Kasumi-1 (cell line): ENCODE measurements around the gene SQSTM1.
A peak's percentile ranks its signal among the peaks of the same experiment; 100 is the strongest.

Source experiments
- DNase-seq, 2 experiments: peaks; one replicate each; lab custom pipeline; 2025; lab: John Stamatoyannopoulos, UW

Gene SQSTM1

DNA sequence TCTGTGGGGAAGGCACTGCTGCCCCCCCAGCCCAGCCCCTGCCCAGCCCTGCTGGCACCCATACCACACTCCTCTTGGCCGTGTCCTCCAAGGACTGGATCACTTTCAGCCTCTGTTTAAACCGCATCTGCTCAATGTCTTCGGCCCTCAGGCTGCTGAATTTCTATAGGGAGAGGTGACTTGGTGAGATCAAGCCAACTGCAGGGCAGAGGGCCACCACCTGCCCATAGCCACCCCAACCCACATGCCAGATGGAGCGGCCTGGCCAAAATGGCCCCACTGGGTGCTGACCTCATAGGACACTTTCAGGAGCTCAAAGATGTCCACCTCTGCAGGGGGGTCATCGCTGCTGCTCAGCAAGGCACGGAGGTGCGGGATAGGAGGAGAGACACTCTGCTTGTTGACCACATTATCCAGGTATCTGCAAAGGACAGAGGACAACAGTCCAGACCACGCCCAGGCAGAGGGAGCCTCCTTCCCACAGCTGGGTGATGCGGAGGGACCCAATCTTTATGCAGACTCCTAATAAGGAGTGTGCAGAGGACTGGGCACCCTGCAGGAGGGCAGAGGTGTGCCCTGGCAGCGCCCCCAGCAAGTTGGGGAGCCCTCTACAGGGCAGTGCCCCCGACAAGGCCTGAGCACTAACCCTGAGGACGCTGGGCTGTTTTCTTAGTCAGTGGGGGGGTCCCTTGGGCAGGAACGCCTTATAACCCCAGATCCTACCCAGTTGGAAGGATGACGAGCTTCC is 52.3 kb downstream of the SQSTM1 start:
- DNase-seq, result no peak

DNA sequence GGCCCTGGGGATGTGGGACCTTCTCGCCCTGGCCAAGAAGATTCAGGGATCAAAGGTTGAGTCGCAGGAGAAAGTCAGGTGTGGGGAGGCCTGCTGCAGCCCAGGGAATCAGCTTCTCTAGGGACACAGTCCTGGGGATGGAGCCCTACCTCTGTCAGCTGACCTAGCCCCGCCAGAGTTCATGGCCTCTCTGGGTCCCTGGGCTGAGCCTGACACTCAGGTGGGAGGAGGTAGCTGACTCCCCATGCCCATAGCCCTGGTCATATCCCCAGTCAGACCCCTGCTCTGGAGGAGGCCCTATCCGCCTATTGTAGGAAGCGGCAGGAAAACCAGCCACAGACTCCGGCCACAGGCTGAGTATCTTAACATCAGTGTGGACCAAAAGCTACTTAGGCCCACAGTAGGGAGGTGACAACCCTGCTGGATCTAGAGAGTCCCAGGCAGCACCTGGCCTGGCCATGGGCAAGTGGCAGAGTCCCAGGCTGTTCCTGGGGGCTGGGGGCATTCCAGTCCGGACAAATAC is 52.9 kb downstream of the SQSTM1 start:
- DNase-seq, result no peak

DNA sequence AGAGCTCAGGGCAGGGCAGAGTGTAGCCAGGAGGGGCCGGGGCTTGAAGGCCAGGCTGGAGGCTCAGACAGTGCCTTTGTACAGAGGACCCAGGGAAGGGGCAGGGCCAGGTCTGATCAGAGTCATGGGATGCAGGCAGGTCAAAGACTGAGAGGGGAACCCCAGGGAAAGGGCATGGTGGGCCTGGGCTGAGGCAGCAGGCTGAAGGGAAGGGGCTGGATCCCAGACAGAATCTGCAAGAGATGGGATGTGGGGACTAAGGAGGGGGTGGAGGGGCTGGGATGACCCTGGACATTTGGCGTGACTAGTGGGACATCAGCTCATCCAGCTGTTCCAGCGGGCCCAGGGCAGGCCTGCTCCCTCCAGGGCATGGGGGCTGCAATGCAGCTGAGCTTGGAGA is 53.4 kb downstream of the SQSTM1 start:
- no peak for DNase-seq

DNA sequence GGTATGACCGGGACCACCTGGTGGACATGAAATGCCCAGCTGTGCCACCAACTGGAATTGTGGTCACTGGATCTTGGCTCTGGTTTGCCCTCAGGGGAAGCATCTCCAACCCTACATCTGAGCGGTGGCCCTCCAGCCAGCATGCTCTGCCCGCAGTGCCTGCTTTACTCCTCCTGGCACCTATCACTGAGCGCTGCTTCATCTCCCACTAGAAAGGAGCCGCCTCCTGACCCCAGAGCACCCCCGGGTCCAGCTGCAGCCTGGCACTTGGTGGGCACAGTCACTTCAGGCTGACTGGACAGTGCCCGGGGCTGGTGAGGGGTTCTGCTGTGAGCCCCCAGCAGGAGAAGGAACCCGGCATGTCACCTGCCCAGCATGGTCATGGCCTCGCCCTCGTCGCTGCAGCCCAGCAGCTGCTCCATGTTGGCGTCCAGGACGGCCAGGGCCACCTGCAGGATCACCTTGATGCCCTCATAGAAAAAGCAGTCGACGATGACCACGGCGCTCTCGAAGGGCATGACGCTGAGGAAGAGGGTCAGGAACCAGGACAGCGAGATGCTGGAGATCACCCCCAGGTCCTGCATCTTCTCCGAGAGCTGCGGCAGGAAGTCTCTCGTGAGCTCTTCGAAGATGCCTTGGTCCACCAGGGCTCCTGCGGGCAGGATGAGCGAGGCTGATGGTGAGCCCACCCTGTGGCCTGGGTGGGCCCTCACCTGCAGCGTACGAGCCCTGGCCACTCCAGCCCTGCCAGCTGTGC is 54.0 kb downstream of the SQSTM1 start:
- no peak for DNase-seq

DNA sequence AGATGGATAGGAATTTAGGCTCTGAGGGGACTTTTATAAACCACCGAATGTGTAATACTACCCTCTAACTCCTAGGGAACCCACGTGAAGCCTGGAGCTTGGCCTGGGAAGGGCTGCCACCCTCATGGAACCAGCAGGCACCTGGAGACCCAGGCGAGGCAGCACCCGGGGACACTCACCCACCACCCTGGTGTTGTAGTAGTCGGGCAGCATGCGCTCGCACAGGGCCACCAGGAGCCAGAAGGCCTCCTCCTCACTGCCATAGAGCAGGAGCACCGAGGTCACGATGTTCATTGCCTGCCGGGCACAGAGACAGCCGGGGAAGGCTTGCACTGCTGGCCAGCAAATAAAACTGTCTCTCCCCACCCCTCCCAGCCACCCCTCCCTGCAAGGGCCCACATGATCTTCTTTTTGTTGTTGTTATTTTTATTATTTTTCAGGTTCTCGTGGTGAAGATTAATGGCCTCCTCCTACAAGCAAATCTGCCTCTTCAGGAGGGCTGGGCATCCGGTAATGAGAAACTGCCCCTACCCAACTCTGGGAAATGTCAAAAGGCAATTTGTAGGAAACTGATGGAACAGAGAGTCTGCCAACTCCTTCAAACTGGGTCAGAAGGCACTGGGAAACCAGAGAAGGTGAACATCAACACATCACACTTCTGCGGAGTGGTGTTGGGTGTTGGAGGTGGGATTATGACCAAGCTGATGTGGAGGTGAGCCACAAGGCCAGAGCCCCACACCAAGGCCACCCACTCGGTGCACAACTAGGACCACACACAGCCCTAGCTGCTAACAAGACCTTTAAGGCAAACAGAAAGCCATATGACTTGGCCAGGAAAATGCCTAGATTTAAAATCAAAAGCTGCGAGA is 55.3 kb downstream of the SQSTM1 start:
- DNase-seq, result no peak

DNA sequence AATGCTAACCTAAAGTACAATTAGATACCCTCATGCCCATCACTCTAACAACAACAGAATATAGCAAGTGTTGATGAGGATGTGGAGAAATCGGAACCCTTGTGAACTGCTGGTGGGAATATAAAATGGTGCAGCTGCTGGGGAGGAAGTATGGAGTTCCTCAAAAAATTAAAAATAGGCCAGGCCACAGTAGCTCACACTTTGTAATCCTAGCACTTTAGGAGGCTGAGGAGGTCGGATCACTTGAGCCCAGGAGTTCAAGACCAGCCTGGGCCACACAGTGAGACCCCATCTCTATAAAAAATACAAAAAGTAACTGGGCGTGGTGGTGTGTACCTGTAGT is 55.9 kb downstream of the SQSTM1 start:
- DNase-seq, result peak; percentile 6 to 36

DNA sequence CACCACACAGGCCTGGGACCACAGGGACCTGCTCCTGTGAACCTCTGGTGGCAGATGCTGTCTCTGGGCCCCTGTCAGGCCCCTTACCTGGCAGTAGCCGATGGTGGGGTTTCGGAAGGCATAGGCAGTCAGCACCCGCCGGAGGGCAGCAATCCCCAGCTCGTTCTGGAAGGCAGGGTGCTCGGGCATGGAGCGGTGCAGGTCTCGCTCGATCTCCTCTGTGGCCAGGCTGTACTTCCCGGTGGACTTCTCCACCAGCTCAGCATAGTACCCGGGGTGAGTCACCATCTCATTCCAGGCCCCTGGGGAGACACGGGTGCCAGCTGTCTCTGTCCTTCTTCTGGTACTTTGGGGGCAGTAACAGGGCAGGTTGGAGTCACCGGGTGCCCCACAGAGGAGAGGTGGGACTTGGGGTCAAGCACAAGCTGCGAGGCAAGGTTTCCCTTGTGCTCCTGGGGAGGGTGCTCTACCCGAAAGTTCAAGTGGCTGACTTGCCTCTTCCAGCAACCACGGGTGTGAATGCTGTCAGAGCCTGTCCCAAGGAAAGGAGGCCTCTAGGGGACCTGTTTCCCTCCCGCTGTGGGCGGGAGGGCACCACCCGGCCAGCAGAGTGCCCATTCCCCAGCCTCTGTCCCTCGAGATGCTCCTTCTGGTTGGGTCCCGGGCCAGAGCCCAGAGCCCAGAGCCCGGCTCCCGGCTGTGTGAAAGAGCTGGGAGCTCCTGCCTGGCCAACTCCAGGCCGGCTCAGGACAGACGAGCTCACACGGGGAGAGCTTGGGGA is 57.7 kb downstream of the SQSTM1 start:
- DNase-seq, result no peak

DNA sequence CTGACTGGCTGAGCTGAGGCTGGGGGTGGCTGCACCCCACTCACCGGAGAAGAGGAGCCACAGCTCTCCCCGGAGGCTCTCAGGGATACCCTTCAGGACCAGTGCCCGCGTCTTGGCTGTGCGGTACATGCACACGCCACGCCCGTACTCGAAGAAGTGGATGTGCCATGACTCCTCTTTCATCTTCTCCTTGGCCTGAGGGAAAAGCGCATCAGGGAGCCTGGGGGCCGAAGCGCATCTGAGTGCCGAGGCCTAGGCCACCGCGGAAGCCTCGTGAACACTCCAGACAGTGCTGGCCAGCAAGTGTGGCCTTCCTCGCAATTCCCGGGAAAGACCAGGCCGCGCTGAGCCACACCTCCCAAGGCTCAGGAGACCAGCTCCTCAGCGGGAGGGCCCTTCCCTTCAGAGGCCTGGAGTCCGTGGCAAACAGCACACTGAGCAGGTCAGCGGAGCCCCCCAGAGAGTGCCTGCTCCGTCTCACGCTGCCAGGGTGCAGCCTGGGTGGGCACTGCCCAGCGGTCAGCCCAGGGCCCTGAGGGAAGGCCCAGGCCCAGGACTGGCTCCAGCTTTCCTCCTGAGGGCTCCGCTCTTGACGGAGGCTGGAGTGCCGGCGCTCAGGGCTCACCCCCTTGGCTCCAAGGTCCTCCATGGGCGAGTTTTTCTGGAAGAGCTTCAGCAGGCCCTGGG is 58.4 kb downstream of the SQSTM1 start:
- DNase-seq, result no peak

DNA sequence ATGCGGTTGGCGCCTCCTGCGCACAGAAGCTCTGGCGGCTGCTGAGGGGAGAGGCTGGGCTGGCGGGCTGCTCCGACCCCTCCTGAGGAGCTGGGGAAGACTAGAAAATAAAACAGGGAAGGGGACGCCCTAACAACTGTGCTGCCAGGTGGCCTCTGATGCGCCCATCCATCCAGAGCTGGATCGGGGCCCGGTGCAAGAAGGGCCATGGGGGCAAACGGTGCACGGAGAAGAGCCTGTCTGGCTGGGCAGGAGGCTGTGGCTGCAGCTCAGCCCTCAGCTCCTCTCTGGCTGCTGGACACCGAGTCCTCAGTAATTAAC is 58.9 kb downstream of the SQSTM1 start:
- no peak for DNase-seq

DNA sequence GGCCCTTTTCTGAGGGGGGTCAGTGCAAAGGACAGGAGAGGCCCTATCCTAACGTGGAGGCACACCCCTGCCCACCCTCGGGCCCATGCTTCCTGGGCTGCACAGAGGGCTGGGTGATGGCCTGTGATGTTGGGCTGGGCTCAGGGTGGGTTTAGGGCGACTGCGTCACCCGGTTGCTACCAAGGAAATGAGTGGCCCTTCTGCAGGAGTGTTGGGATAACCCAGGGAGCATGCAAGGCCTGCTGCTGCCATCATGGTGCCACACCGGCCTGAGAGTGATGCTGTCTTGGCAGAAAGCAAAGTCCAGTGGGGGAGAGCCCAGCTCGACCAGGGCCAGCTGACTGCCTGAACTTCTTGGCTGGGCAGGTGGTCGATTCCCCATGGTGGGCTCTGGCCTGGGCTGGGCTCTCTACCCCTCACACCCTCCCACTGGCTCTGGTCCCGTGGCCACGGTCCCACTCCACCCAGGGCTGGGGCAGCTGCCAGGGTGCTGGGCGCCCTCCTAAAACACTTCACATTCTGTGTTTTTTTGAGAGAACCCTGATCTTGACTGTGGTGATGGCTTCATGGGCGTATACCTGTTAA is 59.5 kb downstream of the SQSTM1 start:
- DNase-seq, result no peak

DNA sequence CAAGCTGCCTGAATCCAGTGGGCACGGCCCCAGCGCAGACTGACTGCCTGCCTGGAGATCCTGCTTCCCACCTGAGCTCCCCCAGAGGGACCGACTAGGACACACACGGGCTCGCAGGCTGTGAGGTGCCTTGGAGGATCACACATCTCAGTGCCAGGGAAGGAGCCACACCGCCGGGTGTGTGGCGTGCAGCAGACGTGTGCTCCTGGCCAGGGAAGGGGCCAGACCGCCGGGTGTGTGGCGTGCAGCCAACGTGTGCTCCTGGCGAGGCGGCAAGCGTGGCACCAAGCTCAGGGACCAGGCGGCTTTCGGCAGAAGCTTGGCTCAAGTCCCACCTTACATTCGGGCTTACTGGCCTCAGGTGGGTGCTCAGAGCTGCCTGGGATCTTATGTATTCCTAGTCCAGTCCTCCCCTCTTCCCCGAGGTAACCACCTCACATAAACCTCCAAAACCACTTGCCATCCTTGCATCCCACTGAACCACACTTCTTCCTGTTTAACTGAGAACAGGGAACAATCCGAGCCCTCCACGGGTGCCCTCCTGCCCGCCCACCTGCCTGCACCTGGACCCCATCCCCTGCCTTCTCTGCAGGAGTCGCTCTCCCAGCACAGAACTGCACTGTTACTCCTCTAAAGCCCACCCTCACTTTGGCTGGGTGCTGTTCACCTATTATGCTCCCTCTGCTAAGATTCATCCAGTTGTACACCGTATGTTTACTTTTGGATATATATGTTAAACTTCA is 60.3 kb downstream of the SQSTM1 start:
- DNase-seq, result no peak

DNA sequence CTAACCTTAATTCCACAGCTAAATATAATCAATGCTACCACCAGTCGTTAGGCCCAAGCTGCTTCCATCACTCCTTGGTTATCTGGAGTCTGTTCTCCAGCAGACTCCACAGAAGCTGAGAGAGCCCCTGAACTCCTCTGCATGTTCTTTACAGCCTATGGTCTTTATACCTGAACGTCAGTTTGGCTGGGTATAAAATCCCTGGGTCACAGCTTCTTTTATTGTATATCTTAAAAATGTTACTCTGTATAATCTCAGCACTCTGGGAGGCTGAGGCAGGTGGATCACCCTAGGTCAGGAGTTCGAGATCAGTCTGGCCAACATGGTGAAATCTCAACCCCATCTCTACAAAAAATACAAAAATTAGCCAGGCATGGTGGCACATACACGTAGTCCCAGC is 61.6 kb downstream of the SQSTM1 start:
- DNase-seq, result no peak

DNA sequence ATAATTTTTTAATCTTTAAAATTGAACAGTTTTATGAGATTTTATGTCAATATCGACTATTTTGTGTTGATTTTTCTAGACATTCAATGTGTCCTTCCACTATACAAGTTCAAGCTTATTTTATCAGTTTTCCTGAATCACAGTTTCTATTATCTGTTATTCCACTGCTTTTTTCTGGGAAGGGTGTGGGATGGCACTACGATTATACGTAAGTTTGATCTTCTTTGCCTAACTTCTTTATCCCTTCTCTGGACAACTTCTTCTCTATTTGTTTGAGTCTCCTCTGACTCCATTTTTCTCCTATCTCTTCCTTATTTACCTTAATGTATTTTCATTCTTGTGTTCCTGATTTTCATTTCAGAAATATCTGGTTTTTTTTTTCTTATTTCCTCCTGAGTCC is 62.5 kb downstream of the SQSTM1 start:
- no peak for DNase-seq

DNA sequence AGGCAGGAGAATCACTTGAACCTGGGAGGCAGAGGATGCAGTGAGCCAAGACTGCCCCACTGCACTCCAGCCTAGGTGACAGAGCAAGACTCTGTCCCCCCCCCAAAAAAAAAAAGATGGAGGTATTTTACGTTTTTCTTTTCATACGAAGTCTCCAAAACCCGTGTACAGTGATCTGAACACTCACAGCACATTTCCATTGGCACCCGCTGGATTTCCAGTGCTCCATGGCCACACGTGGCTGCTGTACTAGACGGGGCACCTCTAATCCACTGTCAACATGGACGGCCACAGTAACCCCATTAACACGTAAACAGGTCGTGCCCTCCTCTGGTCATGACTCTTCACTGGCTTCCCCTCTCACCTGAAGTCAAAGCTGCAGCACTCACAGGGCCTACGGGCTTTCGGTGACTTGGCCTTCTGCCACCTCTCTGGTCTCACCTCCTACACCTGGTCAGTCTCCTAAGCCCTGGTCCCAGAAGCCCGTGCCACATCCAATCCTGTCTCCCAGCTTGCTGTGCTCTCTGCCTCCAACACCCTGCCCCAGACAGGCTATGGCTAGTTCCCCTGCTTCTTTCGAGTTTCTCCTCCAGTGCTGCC is 64.9 kb downstream of the SQSTM1 start:
- no peak for DNase-seq

DNA sequence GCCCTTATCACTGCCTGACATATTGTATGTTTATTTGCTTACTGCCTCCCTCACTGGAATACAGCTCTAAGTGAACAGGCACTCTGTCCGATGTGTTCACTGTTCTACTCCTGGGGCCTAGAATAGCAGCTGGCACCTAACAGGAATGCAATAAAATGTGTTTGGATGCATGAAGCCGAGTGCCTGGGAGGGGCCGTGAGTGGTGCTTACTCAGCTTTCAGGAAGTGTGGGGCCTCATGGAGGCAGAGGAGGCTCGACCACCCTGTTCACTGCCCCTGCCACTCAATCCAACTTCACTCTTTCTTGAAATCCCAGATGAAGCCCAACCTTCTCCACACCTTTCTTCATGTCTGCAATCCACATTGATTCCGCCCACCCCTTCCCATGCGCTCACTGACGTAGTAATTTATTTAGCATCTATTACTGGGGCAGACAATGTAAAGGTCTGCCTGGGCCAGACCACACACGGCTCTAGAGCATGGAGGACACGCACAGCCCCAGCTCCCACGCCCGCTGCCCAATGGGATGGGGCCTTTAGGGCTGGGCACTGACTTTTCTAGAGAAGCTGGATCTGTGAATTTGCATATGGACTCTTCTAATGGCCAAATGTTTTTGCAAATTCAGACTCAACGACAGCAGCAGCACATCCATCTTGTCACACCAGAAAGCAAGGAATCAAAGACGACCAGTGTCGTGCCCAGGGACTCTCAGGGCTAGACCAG is 65.6 kb downstream of the SQSTM1 start:
- no peak for DNase-seq

DNA sequence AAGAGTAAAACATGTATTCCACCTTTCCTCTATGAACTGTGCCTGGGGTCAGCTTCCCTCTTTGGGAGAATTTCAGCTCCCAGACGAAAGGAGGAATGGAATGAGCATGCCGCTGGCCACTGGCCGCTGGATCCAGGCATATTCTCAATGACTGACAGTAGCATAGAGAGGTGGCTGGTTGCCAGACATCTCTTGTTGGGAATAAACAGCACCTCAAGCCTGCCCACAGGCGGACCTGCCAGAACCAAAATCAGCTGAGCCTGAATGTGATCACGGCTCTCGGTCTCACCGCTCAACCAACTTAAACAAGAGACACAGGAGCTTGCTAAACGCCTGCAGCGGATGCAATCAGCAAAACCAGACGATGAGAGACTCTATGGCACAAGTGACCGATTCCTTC is 66.4 kb downstream of the SQSTM1 start:
- DNase-seq, result no peak
